Keratinocyte (primary cell): ENCODE results near the gene DENND5A. TPM values are rescaled to one million over a fixed set of nuclear protein-coding genes. Genes with fewer than 3 reads are reported as not detected.

Source experiments
- DNase-seq: peaks from one replicate; pipeline ENCODE4 v3.0.0-alpha.2; 2011; ENCODE audit warnings: low read depth, missing footprints, low spot score
- FAIRE-seq: peaks from 2 replicates; lab custom pipeline; 2011; peaks lifted over from hg19 to GRCh38; lab: Jason Lieb, UNC
- H2AFZ ChIP-seq: 2 replicates; pipeline ENCODE4 v1.6.0; 2012; ENCODE audit warnings: low read length, control low read depth, inconsistent platforms; ENCODE audit not compliant: control insufficient read depth
- H3K27ac ChIP-seq: 2 replicates; pipeline ENCODE4 v1.5.1; 2011; ENCODE audit warnings: low read length; ENCODE audit not compliant: control insufficient read depth, insufficient read depth
- H3K27me3 ChIP-seq: 3 replicates; pipeline ENCODE4 v1.6.0; 2011; ENCODE audit warnings: low read length; ENCODE audit not compliant: control insufficient read depth, insufficient read depth; ENCODE audit errors: extremely low read depth
- H3K36me3 ChIP-seq, 2 experiments: 2 replicates in 1 of 2; 3 replicates in 1 of 2; pipeline ENCODE4 v1.5.1; 2011; ENCODE audit warnings: low read length in 2 of 2, mild to moderate bottlenecking in 1 of 2; ENCODE audit not compliant: control insufficient read depth in 2 of 2, insufficient read depth in 2 of 2; ENCODE audit errors: extremely low read depth in 1 of 2
- H3K4me1 ChIP-seq: 3 replicates; pipeline ENCODE4 v1.5.1; 2011; ENCODE audit warnings: low read length; ENCODE audit not compliant: control insufficient read depth, insufficient read depth; ENCODE audit errors: extremely low read depth
- H3K4me2 ChIP-seq: 3 replicates; pipeline ENCODE4 v1.6.0; 2011; ENCODE audit warnings: low read depth, low read length; ENCODE audit not compliant: control insufficient read depth, insufficient read depth; ENCODE audit errors: extremely low read depth
- H3K4me3 ChIP-seq, 3 experiments: fragments of 200-600 bp in 1 of 3; sonication (generic) in 1 of 3; 2 replicates in 2 of 3; 3 replicates in 1 of 3; pipeline ENCODE4 v1.5.1; 2011 to 2016; ENCODE audit warnings: low read length in 3 of 3, mild to moderate bottlenecking in 3 of 3, control low read depth in 2 of 3, inconsistent platforms in 1 of 3, low read depth in 1 of 3, mixed read lengths in 1 of 3, mixed run types in 1 of 3, moderate library complexity in 1 of 3; ENCODE audit not compliant: control insufficient read depth in 2 of 3, insufficient read depth in 2 of 3; ENCODE audit errors: extremely low read depth in 1 of 3
- H3K79me2 ChIP-seq: 2 replicates; pipeline ENCODE4 v1.6.0; 2012; ENCODE audit warnings: low read length; ENCODE audit not compliant: control insufficient read depth, insufficient read depth
- H3K9ac ChIP-seq: 3 replicates; pipeline ENCODE4 v1.6.0; 2011; ENCODE audit warnings: low read length; ENCODE audit not compliant: control insufficient read depth, insufficient read depth; ENCODE audit errors: extremely low read depth
- H3K9me1 ChIP-seq: 3 replicates; pipeline ENCODE4 v1.6.0; 2011; ENCODE audit warnings: low read length; ENCODE audit not compliant: control insufficient read depth, insufficient read depth; ENCODE audit errors: extremely low read depth
- H3K9me3 ChIP-seq: 2 replicates; pipeline ENCODE4 v1.5.1; 2012; ENCODE audit warnings: low read depth, low read length; ENCODE audit not compliant: control insufficient read depth
- H4K20me1 ChIP-seq: 3 replicates; pipeline ENCODE4 v1.6.0; 2011; ENCODE audit warnings: low read length; ENCODE audit not compliant: control insufficient read depth, insufficient read depth; ENCODE audit errors: extremely low read depth
- EZH2 ChIP-seq: IDR thresholded peaks from one replicate; pipeline ENCODE4 v1.6.1; 2012; ENCODE audit warnings: inconsistent platforms, mild to moderate bottlenecking, low read length, moderate library complexity
- dilution Hi-C: fragments of 300-500 bp; cut with MboI; formaldehyde crosslinking; loops from one replicate; pipeline ENCODE4 v1.7.0; 2020; ENCODE audit warnings: low sequenced_read_pairs; ENCODE audit not compliant: extremely low pct_ligation_motif_present
- polyA plus RNA-seq, 5 experiments: library from polyadenylated mRNA; depleted of rRNA in 3 of 5; stranded (reverse) in 3 of 5; stranded (forward) in 1 of 5; unstranded in 1 of 5; fragments of >200 nt; gene quantifications; 1 replicate in 1 of 5; 2 replicates in 3 of 5; 3 replicates in 1 of 5; pipeline versions ENCODE4 v1.2.1 to v1.2.3, GENCODE V29; 2011 to 2012; ENCODE audit warnings: missing spikeins in 2 of 5, low read depth in 1 of 5, low replicate concordance in 1 of 5
- TF ChIP-seq, protein P1 (sequence below), 3 experiments: IDR thresholded peaks in 1 of 3; conservative IDR thresholded peaks in 1 of 3; optimal IDR thresholded peaks in 1 of 3; 2 replicates in 2 of 3; 3 replicates in 1 of 3; pipeline versions ENCODE3 to v1.5.1; 2011; ENCODE audit warnings: low read length in 3 of 3, mild to moderate bottlenecking in 3 of 3, moderate library complexity in 2 of 3, control low read depth in 1 of 3, inconsistent platforms in 1 of 3; ENCODE audit not compliant: insufficient read depth in 2 of 3; ENCODE audit errors: extremely low read depth in 1 of 3

The DENND5A gene
- polyA plus RNA-seq, 1 donor (not counting 4 experiments of a cell fraction or from before 2014, with no cell fraction given) = 49.1 TPM

DNA sequence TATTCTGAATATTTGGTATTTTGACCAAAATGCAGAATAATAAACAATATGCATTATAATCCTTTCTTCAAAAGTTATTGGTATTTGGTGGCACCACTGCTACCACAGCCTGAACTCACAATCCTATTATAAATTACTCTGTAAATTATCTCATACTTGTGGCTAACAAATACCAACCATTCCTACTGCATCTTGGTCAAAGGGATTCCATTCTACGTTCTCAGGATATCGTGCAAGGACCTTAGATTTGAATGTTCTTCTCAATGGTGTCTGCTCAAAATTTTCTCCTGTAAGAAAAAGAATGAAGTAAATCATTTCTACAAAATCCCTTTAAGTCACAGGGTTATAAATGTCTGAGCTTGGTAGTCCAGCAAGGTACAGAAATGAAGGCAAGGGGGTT, 58.7 kb downstream of the DENND5A start:
- H3K9ac ChIP-seq = no peak overlapping the region
- peaks cover 18% of the 10 kb centered on the region for H3K79me2 ChIP-seq
- FAIRE-seq (no peak), DNase-seq (no peak)
- no peaks in the 10 kb centered on the region for H3K9me1 ChIP-seq
- H2AFZ ChIP-seq = no peak overlapping the region
- no peak overlapping the region for H3K4me3 ChIP-seq
- no peaks in the 10 kb centered on the region for H3K9me3 ChIP-seq
- no peak overlapping the region for H3K4me2 ChIP-seq
- no peaks in the 10 kb centered on the region for H4K20me1 ChIP-seq
- H3K27ac ChIP-seq = no peak overlapping the region
- dilution Hi-C loops = no loop called here
- TF ChIP-seq, protein P1, sequence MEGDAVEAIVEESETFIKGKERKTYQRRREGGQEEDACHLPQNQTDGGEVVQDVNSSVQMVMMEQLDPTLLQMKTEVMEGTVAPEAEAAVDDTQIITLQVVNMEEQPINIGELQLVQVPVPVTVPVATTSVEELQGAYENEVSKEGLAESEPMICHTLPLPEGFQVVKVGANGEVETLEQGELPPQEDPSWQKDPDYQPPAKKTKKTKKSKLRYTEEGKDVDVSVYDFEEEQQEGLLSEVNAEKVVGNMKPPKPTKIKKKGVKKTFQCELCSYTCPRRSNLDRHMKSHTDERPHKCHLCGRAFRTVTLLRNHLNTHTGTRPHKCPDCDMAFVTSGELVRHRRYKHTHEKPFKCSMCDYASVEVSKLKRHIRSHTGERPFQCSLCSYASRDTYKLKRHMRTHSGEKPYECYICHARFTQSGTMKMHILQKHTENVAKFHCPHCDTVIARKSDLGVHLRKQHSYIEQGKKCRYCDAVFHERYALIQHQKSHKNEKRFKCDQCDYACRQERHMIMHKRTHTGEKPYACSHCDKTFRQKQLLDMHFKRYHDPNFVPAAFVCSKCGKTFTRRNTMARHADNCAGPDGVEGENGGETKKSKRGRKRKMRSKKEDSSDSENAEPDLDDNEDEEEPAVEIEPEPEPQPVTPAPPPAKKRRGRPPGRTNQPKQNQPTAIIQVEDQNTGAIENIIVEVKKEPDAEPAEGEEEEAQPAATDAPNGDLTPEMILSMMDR (optimal IDR thresholded peaks at IDR 0.05 in 1 of 3, IDR thresholded peaks at IDR 0.05 in 1 of 3, conservative IDR thresholded peaks at IDR 0.05 in 1 of 3; ENCODE audit: extremely low read depth in 1 of 3, insufficient read depth in 2 of 3, low read length in 3 of 3) = no peak
- no peak for TF ChIP-seq EZH2
- H3K36me3 ChIP-seq = peaks cover 5 to 6% of the 10 kb centered on the region in 2 experiments
- H3K4me1 ChIP-seq = peaks cover 15% of the 10 kb centered on the region
- H3K27me3 ChIP-seq = no peaks in the 10 kb centered on the region

DNA sequence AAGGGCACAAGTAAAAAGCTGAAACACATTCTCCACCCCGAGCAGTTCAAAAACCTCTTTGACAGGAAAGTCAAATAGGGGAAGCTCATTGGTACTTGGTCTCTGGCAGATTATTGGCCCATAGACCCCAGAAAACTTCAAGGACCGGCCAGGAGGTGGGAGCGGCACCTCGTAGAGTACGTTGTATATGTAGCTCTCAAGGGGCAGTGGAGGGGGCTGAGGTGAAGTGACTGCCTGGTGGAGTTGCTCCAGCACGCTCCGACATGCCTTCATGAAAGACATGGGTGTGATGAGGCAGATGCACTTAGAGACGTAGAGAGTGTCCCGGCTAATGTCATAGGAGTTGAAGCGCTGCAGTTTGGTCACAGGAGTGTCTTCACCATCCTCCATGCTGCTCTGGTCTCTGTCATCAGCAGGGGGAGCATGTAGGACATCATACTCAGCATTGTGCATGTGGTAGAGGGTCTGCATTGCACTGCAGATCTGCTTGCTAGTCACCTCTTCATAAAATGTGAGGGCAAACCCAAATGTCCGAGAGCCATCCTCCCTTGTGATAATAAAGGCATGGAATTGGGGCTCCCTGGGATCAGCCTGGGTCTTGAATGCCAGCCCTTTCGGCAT, 61.3 kb downstream of the DENND5A start:
- Histone ChIP-seq H3K4me1 (no peaks in the 10 kb centered on the region), H3K79me2 (peaks cover 4% of the 10 kb centered on the region), H2AFZ (no peak overlapping the region), H3K27me3 (no peaks in the 10 kb centered on the region), H3K9ac (no peak overlapping the region), H3K9me3 (no peaks in the 10 kb centered on the region), H3K9me1 (no peaks in the 10 kb centered on the region), H4K20me1 (no peaks in the 10 kb centered on the region), H3K27ac (no peak overlapping the region), H3K4me3 (no peak overlapping the region), H3K36me3 (peaks cover 5 to 6% of the 10 kb centered on the region in 2 experiments), H3K4me2 (no peak overlapping the region)
- dilution Hi-C loops = no loop called here
- FAIRE-seq (no peak), DNase-seq (no peak)
- TF ChIP-seq, protein P1 (optimal IDR thresholded peaks at IDR 0.05 in 1 of 3, IDR thresholded peaks at IDR 0.05 in 1 of 3, conservative IDR thresholded peaks at IDR 0.05 in 1 of 3; ENCODE audit: extremely low read depth in 1 of 3, insufficient read depth in 2 of 3, low read length in 3 of 3) = peak in 1 of 3 experiments; percentile 47
- no peak for TF ChIP-seq EZH2
